Measurements from ENCODE around the gene ZNF362.

The ZNF362 gene

DNA sequence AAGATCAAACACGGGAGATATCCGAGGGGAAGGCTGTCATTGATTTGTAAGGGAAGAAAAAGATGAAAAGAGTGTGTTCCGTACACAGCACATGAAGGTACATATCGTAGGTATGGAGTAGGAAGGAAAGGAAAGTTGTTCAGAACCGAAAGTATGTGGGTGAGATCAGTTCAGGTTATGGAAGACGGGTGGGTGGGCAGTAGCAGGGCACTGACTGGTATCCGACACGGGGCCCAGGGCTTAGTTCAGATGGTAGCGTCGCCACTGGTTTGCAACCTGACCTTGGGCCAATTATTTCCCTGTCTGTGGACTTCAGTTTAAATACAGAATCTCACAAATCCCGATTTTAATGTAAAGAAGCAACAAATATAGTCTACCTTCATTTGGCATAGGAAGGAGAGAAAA, 92.4 kb downstream of the ZNF362 start:
- DNase-seq (ENCODE audit: low read depth) = no peak
- TF ChIP-seq, protein P1, sequence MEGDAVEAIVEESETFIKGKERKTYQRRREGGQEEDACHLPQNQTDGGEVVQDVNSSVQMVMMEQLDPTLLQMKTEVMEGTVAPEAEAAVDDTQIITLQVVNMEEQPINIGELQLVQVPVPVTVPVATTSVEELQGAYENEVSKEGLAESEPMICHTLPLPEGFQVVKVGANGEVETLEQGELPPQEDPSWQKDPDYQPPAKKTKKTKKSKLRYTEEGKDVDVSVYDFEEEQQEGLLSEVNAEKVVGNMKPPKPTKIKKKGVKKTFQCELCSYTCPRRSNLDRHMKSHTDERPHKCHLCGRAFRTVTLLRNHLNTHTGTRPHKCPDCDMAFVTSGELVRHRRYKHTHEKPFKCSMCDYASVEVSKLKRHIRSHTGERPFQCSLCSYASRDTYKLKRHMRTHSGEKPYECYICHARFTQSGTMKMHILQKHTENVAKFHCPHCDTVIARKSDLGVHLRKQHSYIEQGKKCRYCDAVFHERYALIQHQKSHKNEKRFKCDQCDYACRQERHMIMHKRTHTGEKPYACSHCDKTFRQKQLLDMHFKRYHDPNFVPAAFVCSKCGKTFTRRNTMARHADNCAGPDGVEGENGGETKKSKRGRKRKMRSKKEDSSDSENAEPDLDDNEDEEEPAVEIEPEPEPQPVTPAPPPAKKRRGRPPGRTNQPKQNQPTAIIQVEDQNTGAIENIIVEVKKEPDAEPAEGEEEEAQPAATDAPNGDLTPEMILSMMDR (IDR thresholded peaks at IDR 0.05; ENCODE audit: insufficient read depth, low read depth, low read length, missing control alignments) = no peak
- peak overlapping the region; percentile 85 for H3K4me3 ChIP-seq (ENCODE audit: low read depth, low read length)

DNA sequence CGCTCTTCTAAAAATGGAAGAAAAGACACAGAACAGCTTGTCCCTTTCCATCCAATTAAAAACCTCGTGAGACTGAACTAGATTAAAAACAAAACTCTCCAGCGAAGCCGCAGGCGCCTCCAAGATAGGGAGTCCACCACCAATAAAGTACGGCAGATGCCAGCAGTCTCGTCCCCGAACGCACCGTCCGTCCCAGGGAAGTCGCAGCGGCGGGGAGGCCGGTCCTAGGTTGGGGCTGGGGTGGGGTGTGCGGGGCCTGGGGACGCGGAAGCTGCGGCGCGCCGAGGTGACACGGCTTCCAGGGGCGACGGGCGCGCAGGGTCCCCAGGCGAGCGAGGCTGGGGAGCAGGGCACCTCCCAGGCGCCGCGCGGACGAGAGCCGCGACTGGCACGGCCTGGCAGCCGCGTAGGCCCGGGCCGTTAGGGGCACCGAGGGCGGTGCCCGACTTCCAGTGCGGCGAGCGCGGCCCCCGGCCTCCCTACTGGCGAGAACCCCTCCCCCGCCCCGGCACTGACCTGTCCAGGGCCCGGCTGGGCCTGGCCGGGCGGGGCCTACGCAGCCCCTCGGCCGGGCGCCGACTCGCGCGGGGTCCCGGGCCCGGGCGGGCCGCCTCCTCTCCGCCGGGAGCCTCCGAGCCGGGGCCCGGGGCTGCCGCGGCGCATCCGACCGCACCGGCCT, 92.9 kb downstream of the ZNF362 start:
- peak; percentile 56 for DNase-seq (ENCODE audit: low read depth)
- TF ChIP-seq, protein P1 (IDR thresholded peaks at IDR 0.05; ENCODE audit: insufficient read depth, low read depth, low read length, missing control alignments) = no peak
- peak overlapping the region; percentile 85 for H3K4me3 ChIP-seq (ENCODE audit: low read depth, low read length)

DNA sequence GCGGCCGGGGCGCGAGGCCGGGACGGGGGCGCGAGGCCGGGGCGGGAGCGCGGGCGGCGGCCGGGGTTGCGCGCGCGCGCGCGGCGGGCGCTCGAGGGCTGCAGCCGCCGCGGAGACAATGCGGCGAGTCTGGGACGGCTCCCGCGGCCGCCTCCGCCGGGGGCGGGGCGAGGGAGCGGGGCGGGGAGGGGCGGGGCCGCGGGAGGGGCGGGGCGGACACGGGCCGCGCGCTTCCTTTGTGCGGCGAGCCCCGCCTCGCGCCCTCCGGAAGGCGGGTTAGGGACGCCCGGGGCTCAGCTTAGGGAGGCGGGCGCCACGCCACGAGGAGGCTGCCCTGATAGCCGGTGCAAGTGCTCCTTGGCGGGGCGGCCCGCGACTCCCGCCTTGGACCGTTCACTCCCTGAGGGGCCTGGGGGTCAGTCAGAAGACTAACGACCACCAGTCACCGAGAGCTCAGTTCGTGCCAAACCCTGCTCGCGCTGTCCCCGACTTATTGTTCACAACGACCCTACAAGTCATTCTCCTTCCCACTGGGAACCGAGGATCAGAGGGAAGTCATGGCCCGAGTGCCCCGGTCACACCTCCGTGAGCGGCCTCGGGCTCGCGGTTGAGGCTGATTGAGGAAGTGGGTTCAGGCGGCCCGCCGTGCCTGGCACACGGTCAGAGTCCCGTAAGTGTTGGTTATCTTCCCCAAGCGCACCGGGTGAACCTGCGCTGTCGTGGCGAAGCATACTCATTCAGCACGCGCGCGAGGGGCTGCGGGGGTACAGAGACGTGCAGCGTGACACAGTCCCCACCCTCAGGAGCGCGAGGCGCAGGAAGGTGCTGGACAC, 93.7 kb downstream of the ZNF362 start:
- peak; percentile 92 for DNase-seq (ENCODE audit: low read depth)
- TF ChIP-seq, protein P1 (IDR thresholded peaks at IDR 0.05; ENCODE audit: insufficient read depth, low read depth, low read length, missing control alignments) = no peak
- H3K4me3 ChIP-seq (ENCODE audit: low read depth, low read length) = peak overlapping the region; percentile 77

All from GM12865 (cell line).